Erythroblast (primary cell): ENCODE results near the gene FAU.

Source experiments
- GATA1 ChIP-seq: IDR thresholded peaks from 2 replicates; pipeline ENCODE4 v1.6.1; 2011; ENCODE audit warnings: low read depth, mild to moderate bottlenecking, control low read depth, low read length, moderate library complexity
- POLR2A ChIP-seq: IDR thresholded peaks from 2 replicates; pipeline ENCODE4 v1.6.1; 2011; ENCODE audit warnings: mild to moderate bottlenecking, low read length

- TF ChIP-seq POLR2A (no peak), GATA1 (no peak)
Measured at GRCh38 chr11:65124480-65125196, 2.7 kb upstream of the FAU start.
